ENCODE measurements around the gene ACP7.
"Not testable (repeated sequence)": the region's sequence is repeated elsewhere in the genome, so short reads cannot be mapped to it uniquely, and the experiment has no call there.

Gene ACP7

GRCh38 chr19:39132344-39132969 lies 48.3 kb downstream of the ACP7 start:
- no peak for DNase-seq

- DNase-seq = peak; percentile 14 to 34
Observed at GRCh38 chr19:39133431-39134270, 49.5 kb downstream of the ACP7 start.

GRCh38 chr19:39135701-39136100 lies 51.5 kb downstream of the ACP7 start:
- DNase-seq = no peak

- no peak for DNase-seq
Observed at GRCh38 chr19:39136225-39136940, 52.2 kb downstream of the ACP7 start.

- DNase-seq = no peak
Observed at GRCh38 chr19:39137131-39137530, 53.0 kb downstream of the ACP7 start.

- no peak for DNase-seq
Observed at GRCh38 chr19:39138221-39139211, 54.3 kb downstream of the ACP7 start.

GRCh38 chr19:39139305-39139874 lies 55.2 kb downstream of the ACP7 start:
- no peak for DNase-seq

- no peak for DNase-seq
Observed at GRCh38 chr19:39139971-39140453, 55.8 kb downstream of the ACP7 start.

- DNase-seq = no peak
Observed at GRCh38 chr19:39140594-39140993, 56.4 kb downstream of the ACP7 start.

GRCh38 chr19:39141929-39142328 lies 57.8 kb downstream of the ACP7 start:
- no peak for DNase-seq

- peak; percentile 25 to 44 for DNase-seq
Observed at GRCh38 chr19:39142630-39143029, 58.5 kb downstream of the ACP7 start.

GRCh38 chr19:39143757-39144289 lies 59.7 kb downstream of the ACP7 start:
- not testable (repeated sequence) for DNase-seq

GRCh38 chr19:39144290-39145071 lies 60.3 kb downstream of the ACP7 start:
- no peak for DNase-seq

GRCh38 chr19:39145180-39145953 lies 61.2 kb downstream of the ACP7 start:
- no peak for DNase-seq

GRCh38 chr19:39146091-39146490 lies 61.9 kb downstream of the ACP7 start:
- DNase-seq = no peak

GRCh38 chr19:39146686-39147450 lies 62.7 kb downstream of the ACP7 start:
- no peak for DNase-seq

- no peak for DNase-seq
Observed at GRCh38 chr19:39147480-39147879, 63.3 kb downstream of the ACP7 start.

- no peak for DNase-seq
Observed at GRCh38 chr19:39148939-39149529, 64.9 kb downstream of the ACP7 start.

- DNase-seq = no peak
Observed at GRCh38 chr19:39150235-39150634, 66.1 kb downstream of the ACP7 start.

All from inflammatory macrophage (primary cell).